WTC11 (cell line): ENCODE measurements around the gene TSPAN18.

Experiments
- CREB1 ChIP-seq: sonication (generic); formaldehyde crosslinking; IDR thresholded peaks from 2 replicates; pipeline ENCODE4 v1.8.0; 2023; ENCODE audit warnings: mild to moderate bottlenecking, missing genetic modification reagents
- MAX ChIP-seq: sonication (generic); formaldehyde crosslinking; IDR thresholded peaks from 2 replicates; pipeline ENCODE4 v1.8.0; 2022; ENCODE audit warnings: mild to moderate bottlenecking, missing genetic modification reagents
- NFE2L1 ChIP-seq: sonication (generic); formaldehyde crosslinking; IDR thresholded peaks from 2 replicates; pipeline ENCODE4 v1.8.1; 2023; ENCODE audit warnings: missing genetic modification reagents
- NR2C2 ChIP-seq: sonication (generic); formaldehyde crosslinking; IDR thresholded peaks from 2 replicates; pipeline ENCODE4 v1.8.0; 2022; ENCODE audit warnings: mild to moderate bottlenecking, missing genetic modification reagents
- TF ChIP-seq, protein P1 (sequence below): sonication (generic); formaldehyde crosslinking; IDR thresholded peaks from 2 replicates; pipeline ENCODE4 v1.8.1; 2023; ENCODE audit warnings: mild to moderate bottlenecking, missing genetic modification reagents, moderate library complexity
- TF ChIP-seq, protein P2 (sequence below): fragments of 200-600 bp; IDR thresholded peaks from 2 replicates; pipeline ENCODE4 v1.8.0; 2022; ENCODE audit warnings: antibody characterized with exemption
- TF ChIP-seq, protein P3 (sequence below): sonication (generic); formaldehyde crosslinking; IDR thresholded peaks from 2 replicates; pipeline ENCODE4 v1.8.1; 2022; ENCODE audit warnings: low read depth, mild to moderate bottlenecking, moderate library complexity, missing genetic modification reagents, borderline replicate concordance

- TF ChIP-seq, protein P1, sequence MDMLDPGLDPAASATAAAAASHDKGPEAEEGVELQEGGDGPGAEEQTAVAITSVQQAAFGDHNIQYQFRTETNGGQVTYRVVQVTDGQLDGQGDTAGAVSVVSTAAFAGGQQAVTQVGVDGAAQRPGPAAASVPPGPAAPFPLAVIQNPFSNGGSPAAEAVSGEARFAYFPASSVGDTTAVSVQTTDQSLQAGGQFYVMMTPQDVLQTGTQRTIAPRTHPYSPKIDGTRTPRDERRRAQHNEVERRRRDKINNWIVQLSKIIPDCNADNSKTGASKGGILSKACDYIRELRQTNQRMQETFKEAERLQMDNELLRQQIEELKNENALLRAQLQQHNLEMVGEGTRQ (CRISPR knock-in tag) = no peak
- TF ChIP-seq NR2C2 (CRISPR knock-in tag) = no peak
- TF ChIP-seq CREB1 (CRISPR knock-in tag) = no peak
- TF ChIP-seq, protein P2, sequence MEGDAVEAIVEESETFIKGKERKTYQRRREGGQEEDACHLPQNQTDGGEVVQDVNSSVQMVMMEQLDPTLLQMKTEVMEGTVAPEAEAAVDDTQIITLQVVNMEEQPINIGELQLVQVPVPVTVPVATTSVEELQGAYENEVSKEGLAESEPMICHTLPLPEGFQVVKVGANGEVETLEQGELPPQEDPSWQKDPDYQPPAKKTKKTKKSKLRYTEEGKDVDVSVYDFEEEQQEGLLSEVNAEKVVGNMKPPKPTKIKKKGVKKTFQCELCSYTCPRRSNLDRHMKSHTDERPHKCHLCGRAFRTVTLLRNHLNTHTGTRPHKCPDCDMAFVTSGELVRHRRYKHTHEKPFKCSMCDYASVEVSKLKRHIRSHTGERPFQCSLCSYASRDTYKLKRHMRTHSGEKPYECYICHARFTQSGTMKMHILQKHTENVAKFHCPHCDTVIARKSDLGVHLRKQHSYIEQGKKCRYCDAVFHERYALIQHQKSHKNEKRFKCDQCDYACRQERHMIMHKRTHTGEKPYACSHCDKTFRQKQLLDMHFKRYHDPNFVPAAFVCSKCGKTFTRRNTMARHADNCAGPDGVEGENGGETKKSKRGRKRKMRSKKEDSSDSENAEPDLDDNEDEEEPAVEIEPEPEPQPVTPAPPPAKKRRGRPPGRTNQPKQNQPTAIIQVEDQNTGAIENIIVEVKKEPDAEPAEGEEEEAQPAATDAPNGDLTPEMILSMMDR = no peak
- TF ChIP-seq MAX (CRISPR knock-in tag) = no peak
- no peak for TF ChIP-seq NFE2L1 (CRISPR knock-in tag)
- TF ChIP-seq, protein P3, sequence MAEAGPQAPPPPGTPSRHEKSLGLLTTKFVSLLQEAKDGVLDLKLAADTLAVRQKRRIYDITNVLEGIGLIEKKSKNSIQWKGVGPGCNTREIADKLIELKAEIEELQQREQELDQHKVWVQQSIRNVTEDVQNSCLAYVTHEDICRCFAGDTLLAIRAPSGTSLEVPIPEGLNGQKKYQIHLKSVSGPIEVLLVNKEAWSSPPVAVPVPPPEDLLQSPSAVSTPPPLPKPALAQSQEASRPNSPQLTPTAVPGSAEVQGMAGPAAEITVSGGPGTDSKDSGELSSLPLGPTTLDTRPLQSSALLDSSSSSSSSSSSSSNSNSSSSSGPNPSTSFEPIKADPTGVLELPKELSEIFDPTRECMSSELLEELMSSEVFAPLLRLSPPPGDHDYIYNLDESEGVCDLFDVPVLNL = no peak
Observed at GRCh38 chr11:44883277-44883676, 156.5 kb downstream of the TSPAN18 start.
